WTC11 (cell line): Measurements from ENCODE around the gene GADD45GIP1. TPM values are rescaled to one million over a fixed set of nuclear protein-coding genes. Genes with fewer than 3 reads are reported as not detected.
A peak's percentile ranks its signal among the peaks of the same experiment; 100 is the strongest.

Experiments used
- ATAC-seq: fragments of 200-7000 bp; cut with Tn5 transposase; 2 replicates; pipeline ENCODE4 v1.10.0; 2021; ENCODE audit warnings: mild to moderate bottlenecking, moderate library complexity
- Bru-seq: library from RNA; stranded (reverse); fragments of 400-500 nt; gene quantifications from one replicate; lab custom pipeline; 2021; lab: Mats Ljungman, UMichigan
- CTCF ChIA-PET: fragments of 300-600 bp; sonication (Branson Sonifier 250); formaldehyde crosslinking; loops from one replicate; lab custom pipeline; 2021; ENCODE audit warnings: antibody characterized with exemption; lab: Charles Lee
- POLR2A ChIA-PET: fragments of 350-600 bp; sonication (Branson Sonifier 250); formaldehyde crosslinking; loops from one replicate; lab custom pipeline; 2021; ENCODE audit warnings: antibody characterized with exemption; lab: Charles Lee
- DNase-seq: peaks from one replicate; pipeline ENCODE4 v3.0.0; 2021; ENCODE audit warnings: low spot score
- H3K27ac Mint-ChIP-seq: 2 replicates; pipeline ENCODE4 v1.8.0; 2021; ENCODE audit warnings: mixed read lengths
- H3K27me3 Mint-ChIP-seq: 2 replicates; pipeline ENCODE4 v1.8.0; 2021; ENCODE audit warnings: low read depth, mild to moderate bottlenecking, moderate library complexity, mixed read lengths
- H3K36me3 Mint-ChIP-seq: 2 replicates; pipeline ENCODE4 v1.8.0; 2021; ENCODE audit warnings: mixed read lengths
- H3K4me1 Mint-ChIP-seq: 2 replicates; pipeline ENCODE4 v1.8.0; 2022; ENCODE audit warnings: mixed read lengths
- H3K4me3 Mint-ChIP-seq: 2 replicates; pipeline ENCODE4 v1.8.0; 2021; ENCODE audit warnings: mild to moderate bottlenecking, moderate library complexity, mixed read lengths
- H3K9me3 Mint-ChIP-seq: 2 replicates; pipeline ENCODE4 v1.8.0; 2021; ENCODE audit warnings: mixed read lengths
- ATF1 ChIP-seq: sonication (generic); formaldehyde crosslinking; IDR thresholded peaks from 2 replicates; pipeline ENCODE4 v1.8.1; 2023; ENCODE audit warnings: mild to moderate bottlenecking, moderate library complexity, missing genetic modification reagents
- ATF2 ChIP-seq: sonication (generic); formaldehyde crosslinking; IDR thresholded peaks from 2 replicates; pipeline ENCODE4 v1.8.1; 2022; ENCODE audit warnings: low read depth, missing genetic modification reagents, borderline replicate concordance
- CDX4 ChIP-seq: fragments of 250-450 bp; sonication (Bioruptor Pico); IDR thresholded peaks from 2 replicates; pipeline ENCODE4 v1.9.0; 2021; ENCODE audit warnings: moderate library complexity, mild to moderate bottlenecking, inconsistent platforms, borderline replicate concordance
- CREB1 ChIP-seq: sonication (generic); formaldehyde crosslinking; IDR thresholded peaks from 2 replicates; pipeline ENCODE4 v1.8.0; 2023; ENCODE audit warnings: mild to moderate bottlenecking, missing genetic modification reagents
- E2F4 ChIP-seq: sonication (generic); formaldehyde crosslinking; IDR thresholded peaks from 2 replicates; pipeline ENCODE4 v1.8.1; 2022; ENCODE audit warnings: low read depth, mild to moderate bottlenecking, moderate library complexity, missing genetic modification reagents, borderline replicate concordance
- E2F5 ChIP-seq: sonication (generic); formaldehyde crosslinking; IDR thresholded peaks from 2 replicates; pipeline ENCODE4 v1.8.1; 2022; ENCODE audit warnings: mild to moderate bottlenecking, moderate library complexity, missing genetic modification reagents
- ELF4 ChIP-seq: sonication (generic); formaldehyde crosslinking; IDR thresholded peaks from 2 replicates; pipeline ENCODE4 v1.8.1; 2022; ENCODE audit warnings: low read depth, mild to moderate bottlenecking, moderate library complexity, missing genetic modification reagents
- ETV6 ChIP-seq: sonication (generic); formaldehyde crosslinking; IDR thresholded peaks from 2 replicates; pipeline ENCODE4 v1.8.1; 2022; ENCODE audit warnings: mild to moderate bottlenecking, missing genetic modification reagents
- FOXP4 ChIP-seq: sonication (generic); formaldehyde crosslinking; IDR thresholded peaks from 2 replicates; pipeline ENCODE4 v1.8.0; 2022; ENCODE audit warnings: mild to moderate bottlenecking, missing genetic modification reagents
- IRF2 ChIP-seq: sonication (generic); formaldehyde crosslinking; IDR thresholded peaks from 2 replicates; pipeline ENCODE4 v1.8.0; 2022; ENCODE audit warnings: low read depth, missing genetic modification reagents, borderline replicate concordance
- JAZF1 ChIP-seq: fragments of 250-450 bp; sonication (Bioruptor Pico); IDR thresholded peaks from 2 replicates; pipeline ENCODE4 v1.9.0; 2021; ENCODE audit warnings: moderate library complexity, mild to moderate bottlenecking, inconsistent platforms
- JUN ChIP-seq: sonication (generic); formaldehyde crosslinking; IDR thresholded peaks from 2 replicates; pipeline ENCODE4 v1.8.0; 2023; ENCODE audit warnings: mild to moderate bottlenecking, missing genetic modification reagents
- MYBL2 ChIP-seq: sonication (generic); formaldehyde crosslinking; IDR thresholded peaks from 2 replicates; pipeline ENCODE4 v1.8.1; 2023; ENCODE audit warnings: mild to moderate bottlenecking, moderate library complexity, missing genetic modification reagents
- NR2C2 ChIP-seq: sonication (generic); formaldehyde crosslinking; IDR thresholded peaks from 2 replicates; pipeline ENCODE4 v1.8.0; 2022; ENCODE audit warnings: mild to moderate bottlenecking, missing genetic modification reagents
- PREB ChIP-seq: sonication (generic); formaldehyde crosslinking; IDR thresholded peaks from 2 replicates; pipeline ENCODE4 v1.8.1; 2022; ENCODE audit warnings: mild to moderate bottlenecking, missing genetic modification reagents, moderate library complexity, borderline replicate concordance
- RELA ChIP-seq: sonication (generic); formaldehyde crosslinking; IDR thresholded peaks from 2 replicates; pipeline ENCODE4 v1.8.1; 2022; ENCODE audit warnings: missing genetic modification reagents, mild to moderate bottlenecking, borderline replicate concordance
- RORB ChIP-seq: fragments of 250-450 bp; sonication (Bioruptor Pico); IDR thresholded peaks from 2 replicates; pipeline ENCODE4 v1.9.0; 2021; ENCODE audit warnings: mild to moderate bottlenecking
- SMAD3 ChIP-seq: sonication (generic); formaldehyde crosslinking; IDR thresholded peaks from 2 replicates; pipeline ENCODE4 v1.8.0; 2022; ENCODE audit warnings: missing genetic modification reagents, mild to moderate bottlenecking, borderline replicate concordance
- TP53 ChIP-seq: sonication (generic); formaldehyde crosslinking; IDR thresholded peaks from 2 replicates; pipeline ENCODE4 v1.8.1; 2023; ENCODE audit warnings: mild to moderate bottlenecking, missing genetic modification reagents
- USF1 ChIP-seq: sonication (generic); formaldehyde crosslinking; IDR thresholded peaks from 2 replicates; pipeline ENCODE4 v1.8.0; 2022; ENCODE audit warnings: mild to moderate bottlenecking, missing genetic modification reagents
- ZBTB43 ChIP-seq: sonication (generic); formaldehyde crosslinking; IDR thresholded peaks from 2 replicates; pipeline ENCODE4 v1.8.1; 2023; ENCODE audit warnings: mild to moderate bottlenecking, missing genetic modification reagents
- ZMAT4 ChIP-seq: fragments of 250-450 bp; sonication (Bioruptor Pico); IDR thresholded peaks from 2 replicates; pipeline ENCODE4 v1.9.0; 2021; ENCODE audit warnings: mild to moderate bottlenecking
- ZNF396 ChIP-seq: fragments of 250-450 bp; sonication (Bioruptor Pico); IDR thresholded peaks from 2 replicates; pipeline ENCODE4 v1.8.0; 2021; ENCODE audit warnings: mild to moderate bottlenecking, moderate library complexity, borderline replicate concordance
- long read RNA-seq, 3 experiments: library from RNA in 1 of 3; library from capped mRNA in 1 of 3; library from polyadenylated mRNA in 1 of 3; unstranded in 2 of 3; stranded (forward) in 1 of 3; transcript quantifications; one replicate each; pipeline ENCODE4 v2.0.0, GENCODE V29; 2021
- total RNA-seq: library from RNA; stranded (reverse); gene quantifications from 3 replicates; pipeline ENCODE4 v1.2.3, GENCODE V29; 2021

Gene GADD45GIP1
- total RNA-seq (54.4 to 57.9 TPM (median 56.1 TPM) in 3 replicates), Bru-seq, nascent RNA (percentile 88 among the genes with signal in this experiment)
- long read RNA-seq, experiment 1, transcript GADD45GIP1-201 (2 exons, 1,782 nt), result major isoform, 324 of 335 reads
- long read RNA-seq, experiment 1, partial matches to known transcripts, result 0 of 335 reads
- long read RNA-seq, experiment 1, other reads (novel, unspliced or antisense), result 11 of 335 reads
- long read RNA-seq, experiment 2, transcript GADD45GIP1-201 (2 exons, 1,782 nt), result major isoform, 171 of 200 reads
- long read RNA-seq, experiment 2, partial matches to known transcripts, result 8 of 200 reads
- long read RNA-seq, experiment 2, other reads (novel, unspliced or antisense), result 21 of 200 reads
- long read RNA-seq, experiment 3, partial matches to known transcripts, result 0 of 2 reads
- long read RNA-seq, experiment 3, other reads (novel, unspliced or antisense), result 2 of 2 reads

GRCh38 chr19:12956446-12957388 is at the start of gene GADD45GIP1:
Gene GADD45GIP1, minus strand, starts transcription at chr19:12957223. Its CDS starts 11 bp downstream, at chr19:12957212.
- Mint-ChIP-seq H3K4me3 (peak within 1 kb of the TSS; percentile 90), H3K27me3 (peaks cover 2% of the 10 kb centered on the region; the same call in 1 of the 2 replicates), H3K27ac (peak within 1 kb of the TSS; percentile 89), H3K4me1 (peaks cover 26% of the 10 kb centered on the region), H3K9me3 (peaks cover 3% of the 10 kb centered on the region), H3K36me3 (peaks cover 16% of the 10 kb centered on the region)
- ChIA-PET CTCF (interaction anchor here (1.7 to 5.4 kb wide), 2 partner anchors 9 to 21 kb away, joined by 4 to 57 read pairs; no protein-coding TSS in a partner anchor), POLR2A (interaction anchor here (0.6 to 2.6 kb wide), 4 partner anchors 9 to 62 kb away, joined by 3 to 10 read pairs (median 4); partner anchors contain the start of gene RAD23A)
- peak; percentile 78 for DNase-seq
- peak; percentile 93 for ATAC-seq
- TF ChIP-seq ZMAT4 (CRISPR knock-in tag) (no peak), IRF2 (CRISPR knock-in tag) (0 out of 2 replicates have a peak, but pooled peaks have one; percentile 53), MYBL2 (CRISPR knock-in tag) (0 out of 2 replicates have a peak, but pooled peaks have one; percentile 78), PREB (CRISPR knock-in tag) (no peak), RELA (CRISPR knock-in tag) (0 out of 2 replicates have a peak, but pooled peaks have one; percentile 75), JUN (CRISPR knock-in tag) (no peak), SMAD3 (CRISPR knock-in tag) (peak; percentile 27; the same call in 1 of the 2 replicates), ZNF396 (no peak), ZBTB43 (CRISPR knock-in tag) (peak; percentile 77; the same call in 1 of the 2 replicates), ELF4 (CRISPR knock-in tag) (no peak; the same call in 1 of the 2 replicates), JAZF1 (CRISPR knock-in tag) (no peak), E2F5 (CRISPR knock-in tag) (peak; percentile 77; the same call in 1 of the 2 replicates), RORB (CRISPR knock-in tag) (no peak), CDX4 (CRISPR knock-in tag) (no peak), ETV6 (CRISPR knock-in tag) (peak; percentile 83; the same call in 1 of the 2 replicates), FOXP4 (CRISPR knock-in tag) (peak; percentile 88; the same call in 1 of the 2 replicates), NR2C2 (CRISPR knock-in tag) (no peak), TP53 (CRISPR knock-in tag) (0 out of 2 replicates have a peak, but pooled peaks have one; percentile 18), ATF2 (CRISPR knock-in tag) (no peak), ATF1 (CRISPR knock-in tag) (no peak), USF1 (CRISPR knock-in tag) (peak; percentile 38; the same call in 1 of the 2 replicates), E2F4 (no peak), CREB1 (CRISPR knock-in tag) (no peak)
